ENCODE measurements around the gene SMPD2. TPM values are rescaled to one million over a fixed set of nuclear protein-coding genes. Genes with fewer than 3 reads are reported as not detected.
"Not testable (repeated sequence)": the region's sequence is repeated elsewhere in the genome, so short reads cannot be mapped to it uniquely, and the experiment has no call there.

The SMPD2 gene
- total and polyA plus RNA-seq, 2 donors (not counting 3 experiments of a cell fraction or from before 2014, with no cell fraction given) = 6.9 to 10.0 TPM

- TF ChIP-seq EZH2 (IDR thresholded peaks at IDR 0.05; ENCODE audit: borderline replicate concordance, low read depth, low read length, severe bottlenecking) (no peak), MYC (IDR thresholded peaks at IDR 0.05; ENCODE audit: low read depth, low read length) (no peak), JUN (IDR thresholded peaks at IDR 0.05; ENCODE audit: borderline replicate concordance, insufficient read depth, insufficient read length, low read depth) (no peak), POLR2AphosphoS5 (IDR thresholded peaks at IDR 0.05; ENCODE audit: insufficient read depth, low read depth, low read length) (no peak), CTCF (IDR thresholded peaks at IDR 0.05; ENCODE audit: extremely low read depth in 1 of 2, insufficient read depth in 1 of 2, low read depth in 1 of 2, low read length in 2 of 2) (no peak), GATA2 (IDR thresholded peaks at IDR 0.05; ENCODE audit: insufficient read depth, insufficient read length, low read depth, low read length) (no peak)
- BruUV-seq (replicated peaks) = no TSS peak
- no peak for FAIRE-seq
- H3K27ac ChIP-seq (ENCODE audit: insufficient read depth, low read depth, low read length) = no peak overlapping the region
- no peaks in the 10 kb centered on the region for H3K9me1 ChIP-seq (replicated peaks; ENCODE audit: control insufficient read depth, extremely low read depth, insufficient read depth, low read length)
- no peak overlapping the region for H3K4me2 ChIP-seq (ENCODE audit: insufficient read depth, low read length)
- H4K20me1 ChIP-seq (replicated peaks; ENCODE audit: control insufficient read depth, extremely low read depth, insufficient read depth, low read length) = no peaks in the 10 kb centered on the region
- H3K4me1 ChIP-seq (ENCODE audit: control insufficient read depth, extremely low read depth, insufficient read depth, low read length) = peaks cover 7% of the 10 kb centered on the region
- POLR2A ChIA-PET = no interaction called here
- no peaks in the 10 kb centered on the region for H3K9me3 ChIP-seq (replicated peaks; ENCODE audit: control insufficient read depth, insufficient read depth, low read length)
- no peak overlapping the region for H2AFZ ChIP-seq (ENCODE audit: low read depth, low read length)
- no peak for DNase-seq (ENCODE audit: low read depth, low spot score)
- intact Hi-C loops (cut with micrococcal nuclease) = no loop called here
- CTCF ChIA-PET = interaction anchor here (0.6 to 1.3 kb wide), 3 partner anchors 36 to 272 kb away, joined by 3 to 5 read pairs (median 3); no protein-coding TSS in a partner anchor
- H3K27me3 ChIP-seq (ENCODE audit: control insufficient read depth in 2 of 2, insufficient read depth in 2 of 2, low read length in 2 of 2) = no peaks in the 10 kb centered on the region
- H3K4me3 ChIP-seq (replicated peaks in 1 of 3; ENCODE audit: insufficient read depth in 1 of 3, low read depth in 1 of 3, low read length in 3 of 3) = no peak overlapping the region
- dilution Hi-C loops (cut with MboI; ENCODE audit: extremely low pct_ligation_motif_present, low sequenced_read_pairs) = no loop called here
- H3K9ac ChIP-seq (replicated peaks; ENCODE audit: extremely low read depth, insufficient read depth, low read length) = no peak overlapping the region
- H3K79me2 ChIP-seq (ENCODE audit: control insufficient read depth, insufficient read depth, low read length) = no peaks in the 10 kb centered on the region
- peaks cover 3 to 4% of the 10 kb centered on the region in 2 experiments for H3K36me3 ChIP-seq (ENCODE audit: control insufficient read depth in 2 of 2, extremely low read depth in 1 of 2, insufficient read depth in 2 of 2, low read length in 2 of 2)
These were observed 19.8 kb downstream of the SMPD2 start for GRCh38 chr6:109460161-109460829.

GRCh38 chr6:109461205-109461604 lies 20.7 kb downstream of the SMPD2 start:
- H3K9ac ChIP-seq (replicated peaks; ENCODE audit: extremely low read depth, insufficient read depth, low read length); H3K4me3 ChIP-seq (replicated peaks in 1 of 3; ENCODE audit: insufficient read depth in 1 of 3, low read depth in 1 of 3, low read length in 3 of 3); BruUV-seq (replicated peaks); H3K79me2 ChIP-seq (ENCODE audit: control insufficient read depth, insufficient read depth, low read length); H2AFZ ChIP-seq (ENCODE audit: low read depth, low read length); H3K4me1 ChIP-seq (ENCODE audit: control insufficient read depth, extremely low read depth, insufficient read depth, low read length); intact Hi-C loops (cut with micrococcal nuclease); H3K27ac ChIP-seq (ENCODE audit: insufficient read depth, low read depth, low read length); dilution Hi-C loops (cut with MboI; ENCODE audit: extremely low pct_ligation_motif_present, low sequenced_read_pairs); H3K27me3 ChIP-seq (ENCODE audit: control insufficient read depth in 2 of 2, insufficient read depth in 2 of 2, low read length in 2 of 2); DNase-seq (ENCODE audit: low read depth, low spot score); FAIRE-seq; H3K9me3 ChIP-seq (replicated peaks; ENCODE audit: control insufficient read depth, insufficient read depth, low read length); POLR2A ChIA-PET; H3K4me2 ChIP-seq (ENCODE audit: insufficient read depth, low read length); H4K20me1 ChIP-seq (replicated peaks; ENCODE audit: control insufficient read depth, extremely low read depth, insufficient read depth, low read length); H3K9me1 ChIP-seq (replicated peaks; ENCODE audit: control insufficient read depth, extremely low read depth, insufficient read depth, low read length): not testable (repeated sequence)
- CTCF ChIA-PET = interaction anchor here (1.3 kb wide), 1 partner anchor 273 kb away, joined by 5 read pairs; no protein-coding TSS in a partner anchor
- H3K36me3 ChIP-seq (ENCODE audit: control insufficient read depth in 2 of 2, extremely low read depth in 1 of 2, insufficient read depth in 2 of 2, low read length in 2 of 2) = peaks cover 11% of the 10 kb centered on the region in 2 experiments

Data from endothelial cell of umbilical vein (primary cell).